WTC11 (cell line): ENCODE results near the gene NR3C2. TPM values are rescaled to one million over a fixed set of nuclear protein-coding genes. Genes with fewer than 3 reads are reported as not detected.

Source experiments
- ATAC-seq: fragments of 200-7000 bp; cut with Tn5 transposase; 2 replicates; pipeline ENCODE4 v1.10.0; 2021; ENCODE audit warnings: mild to moderate bottlenecking, moderate library complexity
- CTCF ChIA-PET: fragments of 300-600 bp; sonication (Branson Sonifier 250); formaldehyde crosslinking; loops from one replicate; lab custom pipeline; 2021; ENCODE audit warnings: antibody characterized with exemption; lab: Charles Lee
- POLR2A ChIA-PET: fragments of 350-600 bp; sonication (Branson Sonifier 250); formaldehyde crosslinking; loops from one replicate; lab custom pipeline; 2021; ENCODE audit warnings: antibody characterized with exemption; lab: Charles Lee
- DNase-seq: peaks from one replicate; pipeline ENCODE4 v3.0.0; 2021; ENCODE audit warnings: low spot score
- H3K27ac Mint-ChIP-seq: 2 replicates; pipeline ENCODE4 v1.8.0; 2021; ENCODE audit warnings: mixed read lengths
- H3K27me3 Mint-ChIP-seq: 2 replicates; pipeline ENCODE4 v1.8.0; 2021; ENCODE audit warnings: low read depth, mild to moderate bottlenecking, moderate library complexity, mixed read lengths
- H3K36me3 Mint-ChIP-seq: 2 replicates; pipeline ENCODE4 v1.8.0; 2021; ENCODE audit warnings: mixed read lengths
- H3K4me1 Mint-ChIP-seq: 2 replicates; pipeline ENCODE4 v1.8.0; 2022; ENCODE audit warnings: mixed read lengths
- H3K4me3 Mint-ChIP-seq: 2 replicates; pipeline ENCODE4 v1.8.0; 2021; ENCODE audit warnings: mild to moderate bottlenecking, moderate library complexity, mixed read lengths
- H3K9me3 Mint-ChIP-seq: 2 replicates; pipeline ENCODE4 v1.8.0; 2021; ENCODE audit warnings: mixed read lengths
- ESRRA ChIP-seq: sonication (generic); formaldehyde crosslinking; IDR thresholded peaks from 2 replicates; pipeline ENCODE4 v1.8.1; 2022; ENCODE audit warnings: mild to moderate bottlenecking, missing genetic modification reagents, borderline replicate concordance
- FOXK1 ChIP-seq: sonication (generic); formaldehyde crosslinking; IDR thresholded peaks from 2 replicates; pipeline ENCODE4 v1.8.0; 2022; ENCODE audit warnings: mild to moderate bottlenecking, moderate library complexity, missing genetic modification reagents
- HMGA2 ChIP-seq: fragments of 250-450 bp; sonication (Bioruptor Pico); IDR thresholded peaks from 2 replicates; pipeline ENCODE4 v1.4.0; 2021; ENCODE audit warnings: mild to moderate bottlenecking, moderate library complexity
- MXD4 ChIP-seq: fragments of 250-450 bp; sonication (Bioruptor Pico); IDR thresholded peaks from 2 replicates; pipeline ENCODE4 v1.8.0; 2021; ENCODE audit warnings: mild to moderate bottlenecking, moderate library complexity, borderline replicate concordance
- NFE2L1 ChIP-seq: sonication (generic); formaldehyde crosslinking; IDR thresholded peaks from 2 replicates; pipeline ENCODE4 v1.8.1; 2023; ENCODE audit warnings: missing genetic modification reagents
- total RNA-seq: library from RNA; stranded (reverse); gene quantifications from 3 replicates; pipeline ENCODE4 v1.2.3, GENCODE V29; 2021
- TF ChIP-seq, protein P1 (sequence below): sonication (generic); formaldehyde crosslinking; IDR thresholded peaks from 2 replicates; pipeline ENCODE4 v1.8.1; 2022; ENCODE audit warnings: mild to moderate bottlenecking, moderate library complexity, missing genetic modification reagents
- TF ChIP-seq, protein P2 (sequence below): sonication (generic); formaldehyde crosslinking; IDR thresholded peaks from 2 replicates; pipeline ENCODE4 v1.8.1; 2023; ENCODE audit warnings: mild to moderate bottlenecking, moderate library complexity, missing genetic modification reagents
- TF ChIP-seq, protein P3 (sequence below): fragments of 250-450 bp; sonication (Bioruptor Pico); IDR thresholded peaks from 2 replicates; pipeline ENCODE4 v1.9.0; 2021; ENCODE audit warnings: moderate library complexity, mild to moderate bottlenecking, inconsistent platforms, borderline replicate concordance
- TF ChIP-seq, protein P4 (sequence below): fragments of 250-450 bp; sonication (Bioruptor Pico); IDR thresholded peaks from 2 replicates; pipeline ENCODE4 v2.1.2; 2022; ENCODE audit warnings: mild to moderate bottlenecking, moderate library complexity
- TF ChIP-seq, protein P5 (sequence below): fragments of 250-450 bp; sonication (Bioruptor Pico); IDR thresholded peaks from 2 replicates; pipeline ENCODE4 v1.9.0; 2021; ENCODE audit warnings: mild to moderate bottlenecking
- TF ChIP-seq, protein P6 (sequence below): sonication (generic); formaldehyde crosslinking; IDR thresholded peaks from 2 replicates; pipeline ENCODE4 v1.8.1; 2023; ENCODE audit warnings: mild to moderate bottlenecking, missing genetic modification reagents

Gene NR3C2
- total RNA-seq, 1 experiment from 2014 or later = 2.8 TPM

DNA sequence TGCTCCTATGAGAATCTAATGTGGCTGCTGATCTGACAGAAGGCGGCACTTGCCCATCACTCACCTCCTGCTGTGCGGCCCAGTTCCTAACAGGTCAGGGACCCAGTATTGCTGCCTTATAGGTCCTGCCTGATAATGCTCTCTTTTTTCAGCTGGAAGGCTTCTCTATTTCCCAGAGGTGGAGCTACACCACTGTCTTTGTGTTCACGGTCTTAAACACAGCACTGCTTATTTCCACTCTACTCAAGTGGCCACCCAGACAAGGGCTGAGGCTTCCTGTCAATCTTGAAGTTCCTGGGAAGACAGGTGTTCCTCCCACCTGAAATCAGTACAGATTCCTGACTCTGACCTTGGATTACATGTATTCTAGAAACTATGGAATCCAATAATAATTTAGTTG lies 270.6 kb downstream of the NR3C2 start:
- no peaks in the 10 kb centered on the region for H3K4me1 Mint-ChIP-seq
- no peak overlapping the region for H3K4me3 Mint-ChIP-seq

DNA sequence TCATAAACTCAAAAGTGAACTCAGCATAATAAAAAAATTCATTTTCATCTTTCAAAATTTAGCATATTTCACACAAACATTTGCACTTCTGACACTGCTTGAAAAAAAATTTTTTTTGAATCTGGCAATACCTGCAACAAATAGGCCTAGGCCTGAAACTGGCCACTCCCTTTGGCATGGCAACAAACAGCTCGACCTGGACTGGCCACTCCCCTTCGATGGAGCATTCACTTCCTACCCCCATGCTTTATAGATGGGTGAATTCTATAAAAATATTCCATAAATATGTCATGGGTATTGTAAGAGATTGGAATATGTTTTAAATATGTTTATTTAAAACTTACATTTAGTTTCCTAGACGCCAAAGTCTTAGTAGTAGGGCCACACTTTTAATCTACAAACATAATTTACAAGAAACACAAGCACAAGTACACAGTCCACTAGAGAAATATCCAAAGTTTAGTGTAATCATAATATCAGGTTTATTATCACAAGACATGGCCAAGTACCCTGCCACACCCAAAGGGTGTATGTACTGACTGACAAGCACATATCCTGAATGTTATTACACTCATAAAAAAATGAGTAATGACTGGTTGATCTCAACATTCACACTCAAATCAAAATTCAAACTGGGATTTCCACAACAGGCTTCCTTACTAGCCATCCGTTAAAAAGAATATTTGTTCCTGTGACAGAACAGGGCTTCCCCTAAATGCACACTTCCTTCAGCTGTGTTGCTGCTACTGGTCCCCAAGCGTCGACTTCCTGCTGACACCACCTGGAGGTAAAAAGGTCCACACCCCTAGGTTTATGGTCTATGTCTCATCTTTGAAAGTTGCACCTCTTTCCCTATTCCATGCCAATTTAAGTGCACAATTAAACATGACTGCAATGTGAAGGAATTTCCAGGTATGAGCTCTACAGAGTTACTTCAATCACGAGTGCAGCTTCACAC lies 271.5 kb downstream of the NR3C2 start:
- Mint-ChIP-seq H3K27ac (no peak overlapping the region), H3K4me1 (no peaks in the 10 kb centered on the region), H3K9me3 (peaks cover 10% of the 10 kb centered on the region), H3K27me3 (no peaks in the 10 kb centered on the region), H3K36me3 (peaks cover 7% of the 10 kb centered on the region)
- no peak for DNase-seq
- no peak for ATAC-seq
- POLR2A ChIA-PET = no interaction called here
- CTCF ChIA-PET = no interaction called here
- TF ChIP-seq FOXK1 (CRISPR knock-in tag) = no peak
- TF ChIP-seq HMGA2 (CRISPR knock-in tag) = no peak
- no peak for TF ChIP-seq NFE2L1 (CRISPR knock-in tag)
- TF ChIP-seq, protein P1, sequence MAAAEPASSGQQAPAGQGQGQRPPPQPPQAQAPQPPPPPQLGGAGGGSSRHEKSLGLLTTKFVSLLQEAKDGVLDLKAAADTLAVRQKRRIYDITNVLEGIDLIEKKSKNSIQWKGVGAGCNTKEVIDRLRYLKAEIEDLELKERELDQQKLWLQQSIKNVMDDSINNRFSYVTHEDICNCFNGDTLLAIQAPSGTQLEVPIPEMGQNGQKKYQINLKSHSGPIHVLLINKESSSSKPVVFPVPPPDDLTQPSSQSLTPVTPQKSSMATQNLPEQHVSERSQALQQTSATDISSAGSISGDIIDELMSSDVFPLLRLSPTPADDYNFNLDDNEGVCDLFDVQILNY (CRISPR knock-in tag) = no peak
- TF ChIP-seq ESRRA (CRISPR knock-in tag) = no peak
- TF ChIP-seq, protein P2, sequence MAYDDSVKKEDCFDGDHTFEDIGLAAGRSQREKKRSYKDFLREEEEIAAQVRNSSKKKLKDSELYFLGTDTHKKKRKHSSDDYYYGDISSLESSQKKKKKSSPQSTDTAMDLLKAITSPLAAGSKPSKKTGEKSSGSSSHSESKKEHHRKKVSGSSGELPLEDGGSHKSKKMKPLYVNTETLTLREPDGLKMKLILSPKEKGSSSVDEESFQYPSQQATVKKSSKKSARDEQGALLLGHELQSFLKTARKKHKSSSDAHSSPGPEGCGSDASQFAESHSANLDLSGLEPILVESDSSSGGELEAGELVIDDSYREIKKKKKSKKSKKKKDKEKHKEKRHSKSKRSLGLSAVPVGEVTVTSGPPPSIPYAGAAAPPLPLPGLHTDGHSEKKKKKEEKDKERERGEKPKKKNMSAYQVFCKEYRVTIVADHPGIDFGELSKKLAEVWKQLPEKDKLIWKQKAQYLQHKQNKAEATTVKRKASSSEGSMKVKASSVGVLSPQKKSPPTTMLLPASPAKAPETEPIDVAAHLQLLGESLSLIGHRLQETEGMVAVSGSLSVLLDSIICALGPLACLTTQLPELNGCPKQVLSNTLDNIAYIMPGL (CRISPR knock-in tag) = no peak
- TF ChIP-seq MXD4 = no peak
- TF ChIP-seq, all 79 proteins: peak for 0
- H3K4me3 Mint-ChIP-seq = no peak overlapping the region

More for the DNA sequence above, 270.6 kb downstream of the NR3C2 start:
- ChIA-PET CTCF (no interaction called here), POLR2A (no interaction called here)
- DNase-seq (no peak), ATAC-seq (no peak)
- H3K27ac Mint-ChIP-seq = no peak overlapping the region
- peaks cover 10% of the 10 kb centered on the region for H3K9me3 Mint-ChIP-seq
- TF ChIP-seq, protein P3, sequence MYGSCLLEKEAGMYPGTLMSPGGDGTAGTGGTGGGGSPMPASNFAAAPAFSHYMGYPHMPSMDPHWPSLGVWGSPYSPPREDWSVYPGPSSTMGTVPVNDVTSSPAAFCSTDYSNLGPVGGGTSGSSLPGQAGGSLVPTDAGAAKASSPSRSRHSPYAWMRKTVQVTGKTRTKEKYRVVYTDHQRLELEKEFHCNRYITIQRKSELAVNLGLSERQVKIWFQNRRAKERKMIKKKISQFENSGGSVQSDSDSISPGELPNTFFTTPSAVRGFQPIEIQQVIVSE (CRISPR knock-in tag) = no peak
- TF ChIP-seq, protein P4, sequence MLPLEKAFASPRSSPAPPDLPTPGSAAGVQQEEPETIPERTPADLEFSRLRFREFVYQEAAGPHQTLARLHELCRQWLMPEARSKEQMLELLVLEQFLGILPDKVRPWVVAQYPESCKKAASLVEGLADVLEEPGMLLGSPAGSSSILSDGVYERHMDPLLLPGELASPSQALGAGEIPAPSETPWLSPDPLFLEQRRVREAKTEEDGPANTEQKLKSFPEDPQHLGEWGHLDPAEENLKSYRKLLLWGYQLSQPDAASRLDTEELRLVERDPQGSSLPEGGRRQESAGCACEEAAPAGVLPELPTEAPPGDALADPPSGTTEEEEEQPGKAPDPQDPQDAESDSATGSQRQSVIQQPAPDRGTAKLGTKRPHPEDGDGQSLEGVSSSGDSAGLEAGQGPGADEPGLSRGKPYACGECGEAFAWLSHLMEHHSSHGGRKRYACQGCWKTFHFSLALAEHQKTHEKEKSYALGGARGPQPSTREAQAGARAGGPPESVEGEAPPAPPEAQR (CRISPR knock-in tag) = no peak
- TF ChIP-seq, protein P5, sequence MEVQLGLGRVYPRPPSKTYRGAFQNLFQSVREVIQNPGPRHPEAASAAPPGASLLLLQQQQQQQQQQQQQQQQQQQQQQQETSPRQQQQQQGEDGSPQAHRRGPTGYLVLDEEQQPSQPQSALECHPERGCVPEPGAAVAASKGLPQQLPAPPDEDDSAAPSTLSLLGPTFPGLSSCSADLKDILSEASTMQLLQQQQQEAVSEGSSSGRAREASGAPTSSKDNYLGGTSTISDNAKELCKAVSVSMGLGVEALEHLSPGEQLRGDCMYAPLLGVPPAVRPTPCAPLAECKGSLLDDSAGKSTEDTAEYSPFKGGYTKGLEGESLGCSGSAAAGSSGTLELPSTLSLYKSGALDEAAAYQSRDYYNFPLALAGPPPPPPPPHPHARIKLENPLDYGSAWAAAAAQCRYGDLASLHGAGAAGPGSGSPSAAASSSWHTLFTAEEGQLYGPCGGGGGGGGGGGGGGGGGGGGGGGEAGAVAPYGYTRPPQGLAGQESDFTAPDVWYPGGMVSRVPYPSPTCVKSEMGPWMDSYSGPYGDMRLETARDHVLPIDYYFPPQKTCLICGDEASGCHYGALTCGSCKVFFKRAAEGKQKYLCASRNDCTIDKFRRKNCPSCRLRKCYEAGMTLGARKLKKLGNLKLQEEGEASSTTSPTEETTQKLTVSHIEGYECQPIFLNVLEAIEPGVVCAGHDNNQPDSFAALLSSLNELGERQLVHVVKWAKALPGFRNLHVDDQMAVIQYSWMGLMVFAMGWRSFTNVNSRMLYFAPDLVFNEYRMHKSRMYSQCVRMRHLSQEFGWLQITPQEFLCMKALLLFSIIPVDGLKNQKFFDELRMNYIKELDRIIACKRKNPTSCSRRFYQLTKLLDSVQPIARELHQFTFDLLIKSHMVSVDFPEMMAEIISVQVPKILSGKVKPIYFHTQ (CRISPR knock-in tag) = no peak
- TF ChIP-seq, protein P6, sequence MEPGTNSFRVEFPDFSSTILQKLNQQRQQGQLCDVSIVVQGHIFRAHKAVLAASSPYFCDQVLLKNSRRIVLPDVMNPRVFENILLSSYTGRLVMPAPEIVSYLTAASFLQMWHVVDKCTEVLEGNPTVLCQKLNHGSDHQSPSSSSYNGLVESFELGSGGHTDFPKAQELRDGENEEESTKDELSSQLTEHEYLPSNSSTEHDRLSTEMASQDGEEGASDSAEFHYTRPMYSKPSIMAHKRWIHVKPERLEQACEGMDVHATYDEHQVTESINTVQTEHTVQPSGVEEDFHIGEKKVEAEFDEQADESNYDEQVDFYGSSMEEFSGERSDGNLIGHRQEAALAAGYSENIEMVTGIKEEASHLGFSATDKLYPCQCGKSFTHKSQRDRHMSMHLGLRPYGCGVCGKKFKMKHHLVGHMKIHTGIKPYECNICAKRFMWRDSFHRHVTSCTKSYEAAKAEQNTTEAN (CRISPR knock-in tag) = no peak
- no peaks in the 10 kb centered on the region for H3K27me3 Mint-ChIP-seq
- peaks cover 7% of the 10 kb centered on the region for H3K36me3 Mint-ChIP-seq
